Esophagus muscularis mucosa (tissue), 3 donors: ENCODE measurements around the gene B4GALNT2.

Experiments
- CTCF ChIP-seq, 3 experiments: fragments of 200-600 bp in 2 of 3; fragments of 450-650 bp in 1 of 3; sonication (generic) in 2 of 3; IDR thresholded peaks; one replicate each; pipeline ENCODE4 v1.5.1; 2017 to 2019; ENCODE audit warnings: antibody characterized with exemption in 3 of 3, mild to moderate bottlenecking in 2 of 3, moderate library complexity in 1 of 3
- POLR2A ChIP-seq: fragments of 450-650 bp; IDR thresholded peaks from one replicate; pipeline ENCODE4 v1.6.1; 2017; ENCODE audit warnings: antibody characterized with exemption, moderate library complexity, mild to moderate bottlenecking, low read depth
- POLR2AphosphoS5 ChIP-seq, 2 donors: sonication (generic); formaldehyde crosslinking; IDR thresholded peaks; one replicate each; pipeline ENCODE4 v1.6.1; 2017; ENCODE audit warnings: antibody characterized with exemption in 2 of 2

GRCh38 chr17:49214676-49215360, 82.2 kb downstream of the B4GALNT2 start:
- no peak for TF ChIP-seq POLR2A
- TF ChIP-seq CTCF (IDR thresholded peaks at IDR 0.05): no peak
- TF ChIP-seq POLR2AphosphoS5 (IDR thresholded peaks at IDR 0.05): peak in 1 of 2 donors; percentile 19
